NCI-H748 (cell line): ENCODE results near the gene THSD4.

ENCODE experiments used
- DNase-seq: peaks from one replicate; lab custom pipeline; 2025; ENCODE audit not compliant: unreplicated experiment; lab: John Stamatoyannopoulos, UW

Gene THSD4

GRCh38 chr15:71341811-71342550 is 226.7 kb downstream of the THSD4 start:
- DNase-seq, result no peak

DNA sequence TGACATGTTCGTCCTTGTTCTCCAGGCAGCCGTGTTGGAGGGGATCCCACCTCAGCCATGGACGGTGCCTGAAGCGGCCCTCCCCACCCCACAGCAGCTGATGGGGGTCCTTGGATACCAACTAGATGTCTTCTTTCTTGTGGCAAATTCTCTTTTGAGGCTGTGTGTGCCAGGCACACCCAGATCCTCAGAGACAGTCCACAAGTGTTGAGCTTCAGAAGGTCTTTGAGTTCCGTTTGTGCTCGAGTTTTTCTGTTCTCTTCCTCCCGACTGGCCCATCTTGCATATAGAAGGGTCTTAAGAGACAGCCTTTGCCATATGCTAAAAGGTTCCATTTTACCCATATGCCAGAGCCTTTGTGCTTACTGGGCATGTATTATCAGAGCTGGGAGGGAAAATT is 227.4 kb downstream of the THSD4 start:
- no peak for DNase-seq

DNA sequence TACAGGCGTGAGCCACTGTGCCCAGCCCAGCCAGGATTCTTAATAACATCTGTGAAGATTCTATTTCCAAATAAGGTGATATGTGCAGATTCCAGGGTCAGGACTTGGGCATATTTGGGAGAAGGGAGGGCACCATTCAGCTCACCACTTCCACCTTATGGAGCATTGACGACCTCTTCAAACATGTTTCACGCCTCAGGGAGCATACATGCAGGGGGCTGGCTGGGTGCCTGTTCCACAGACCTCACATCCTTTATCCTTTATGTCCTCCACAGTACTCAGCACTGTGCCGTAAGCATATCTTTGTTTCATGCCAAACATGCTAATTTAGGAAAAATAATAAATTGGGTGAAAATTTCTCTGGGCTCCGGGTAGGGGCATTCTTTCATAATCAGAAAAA is 229.0 kb downstream of the THSD4 start:
- no peak for DNase-seq

GRCh38 chr15:71345186-71345585 is 229.9 kb downstream of the THSD4 start:
- DNase-seq, result no peak

- DNase-seq, result no peak
Observed at GRCh38 chr15:71346464-71346863, 231.2 kb downstream of the THSD4 start.

DNA sequence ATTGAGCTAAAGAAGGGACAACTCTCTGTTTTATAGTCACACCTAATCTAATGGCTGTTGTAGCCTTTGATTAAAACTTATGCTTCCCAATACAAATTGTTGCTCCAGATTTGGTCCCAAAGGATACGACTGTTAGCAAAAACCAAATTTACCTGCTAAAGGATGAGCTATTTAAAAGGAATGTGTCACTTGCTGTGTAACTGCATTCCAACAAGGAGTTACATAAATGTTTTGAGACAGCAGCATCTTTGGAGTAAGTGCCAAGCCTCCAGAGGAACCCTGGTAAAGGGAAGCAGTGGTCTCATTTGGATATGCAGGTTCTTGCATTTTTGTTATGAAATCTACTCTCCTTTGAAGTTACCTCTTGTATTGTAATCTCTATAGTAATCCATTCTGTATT is 233.3 kb downstream of the THSD4 start:
- DNase-seq, result no peak

GRCh38 chr15:71349336-71349735 is 234.1 kb downstream of the THSD4 start:
- peak; percentile 36 for DNase-seq

GRCh38 chr15:71349736-71350526 is 234.7 kb downstream of the THSD4 start:
- no peak for DNase-seq

DNA sequence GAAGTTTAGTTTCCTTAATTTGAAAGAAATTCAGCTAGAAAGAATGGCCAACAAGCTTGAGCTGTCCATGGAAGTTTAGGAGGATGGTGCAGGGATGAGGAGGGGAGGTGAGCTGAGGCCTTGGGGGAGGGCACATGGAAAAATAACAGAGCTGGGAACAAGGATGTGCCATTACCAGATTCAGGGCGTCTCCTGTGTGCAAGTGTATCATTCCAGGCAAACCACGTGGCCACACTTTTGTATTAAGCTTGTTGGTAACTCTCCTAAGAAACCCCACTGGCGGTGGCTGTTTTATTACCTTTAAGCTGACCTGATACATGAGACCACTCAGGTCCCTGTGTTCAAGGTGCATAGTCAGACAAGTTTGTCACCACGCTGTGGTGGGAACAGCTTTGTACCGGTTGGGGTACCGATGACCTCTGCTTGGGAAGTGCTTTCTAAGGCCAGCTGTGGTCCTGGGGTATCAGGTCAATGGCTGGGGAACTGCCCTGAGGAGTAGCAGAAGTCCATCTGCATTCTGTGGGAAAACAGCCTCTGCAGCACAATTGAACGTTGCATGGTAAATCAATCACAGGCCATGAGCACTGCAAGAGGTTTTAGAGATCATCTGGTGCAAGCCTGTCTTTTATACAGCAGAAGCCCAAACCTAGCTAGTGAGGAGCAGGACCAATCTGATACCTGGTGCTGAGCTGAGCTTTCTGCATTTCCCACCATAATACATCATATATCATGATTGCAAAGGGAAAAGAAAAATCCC is 235.5 kb downstream of the THSD4 start:
- no peak for DNase-seq

DNA sequence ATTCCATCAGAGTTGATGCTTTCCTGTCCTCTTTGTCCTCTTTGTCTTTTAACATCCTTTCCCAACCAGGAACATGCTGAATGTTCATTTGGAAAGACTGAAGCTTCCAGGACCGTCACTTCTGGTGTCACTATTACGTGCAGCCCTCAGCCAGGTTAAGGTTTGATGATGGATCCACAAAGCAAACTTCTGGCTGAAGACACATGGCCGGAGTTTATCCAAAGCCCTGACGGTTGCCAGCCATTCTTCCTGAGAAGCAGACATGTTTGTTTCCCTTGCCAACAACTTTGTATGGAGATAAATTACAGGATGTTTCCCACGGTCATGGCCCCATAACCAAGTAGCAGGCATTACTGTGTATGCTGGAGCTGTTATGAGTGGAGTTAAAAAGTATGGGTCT is 236.9 kb downstream of the THSD4 start:
- DNase-seq, result no peak

DNA sequence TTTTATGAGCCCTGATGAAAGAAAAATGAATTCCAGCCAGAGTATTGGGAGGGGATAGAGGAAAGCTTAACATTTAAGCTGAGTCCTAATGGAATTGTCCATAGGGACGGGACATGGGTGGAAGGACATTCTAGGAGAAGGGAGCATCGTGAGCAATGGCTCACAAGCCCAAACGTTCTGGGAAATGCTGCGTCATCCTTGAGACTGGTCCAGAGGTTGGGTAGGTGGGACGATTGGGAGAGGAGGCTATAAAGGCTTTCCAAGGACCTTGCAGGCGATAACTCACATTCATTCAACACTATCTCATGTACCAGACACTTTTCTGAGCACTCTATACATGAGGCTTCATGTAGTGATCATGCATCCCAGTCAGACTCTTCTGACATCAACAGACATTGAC is 237.5 kb downstream of the THSD4 start:
- no peak for DNase-seq

DNA sequence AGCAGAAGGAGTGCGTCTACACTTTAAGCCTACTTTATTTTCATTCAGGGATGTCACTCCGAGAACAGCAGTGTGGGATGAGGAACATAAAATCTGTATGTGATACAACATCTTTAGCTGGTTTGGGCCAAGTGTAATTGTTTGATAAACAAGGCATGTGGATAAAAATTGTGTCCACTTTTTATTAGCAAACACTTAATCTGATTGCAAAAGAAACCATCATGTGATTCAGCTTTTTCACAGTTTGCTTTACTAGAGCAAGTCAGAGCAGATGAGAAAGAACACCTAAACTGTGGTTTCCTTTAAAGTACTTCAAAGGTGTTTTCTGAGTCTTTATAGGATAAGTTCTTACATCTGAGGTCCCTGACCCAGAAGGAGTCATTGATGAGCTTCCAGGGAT is 237.9 kb downstream of the THSD4 start:
- no peak for DNase-seq

DNA sequence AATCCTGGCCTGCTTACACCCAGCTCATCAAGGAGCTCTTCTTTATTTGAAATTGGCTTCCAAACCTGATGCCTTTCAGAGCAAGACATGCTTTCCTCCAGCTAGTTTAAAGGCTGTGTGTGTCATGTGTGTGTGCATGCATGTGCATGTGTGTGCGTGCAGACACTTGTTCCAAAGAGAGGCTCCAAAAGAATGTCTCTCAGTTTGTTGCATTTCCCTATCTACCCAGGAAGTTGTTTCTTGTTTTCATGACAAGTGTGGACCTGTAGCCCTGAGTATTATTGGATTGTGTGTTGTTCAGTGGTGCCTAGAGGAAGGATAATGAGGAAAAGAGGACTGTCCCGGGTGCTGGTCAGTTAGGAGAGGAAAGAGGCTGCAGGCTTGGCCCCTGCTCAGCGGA is 240.0 kb downstream of the THSD4 start:
- DNase-seq, result no peak

GRCh38 chr15:71357321-71357732 is 242.1 kb downstream of the THSD4 start:
- no peak for DNase-seq

DNA sequence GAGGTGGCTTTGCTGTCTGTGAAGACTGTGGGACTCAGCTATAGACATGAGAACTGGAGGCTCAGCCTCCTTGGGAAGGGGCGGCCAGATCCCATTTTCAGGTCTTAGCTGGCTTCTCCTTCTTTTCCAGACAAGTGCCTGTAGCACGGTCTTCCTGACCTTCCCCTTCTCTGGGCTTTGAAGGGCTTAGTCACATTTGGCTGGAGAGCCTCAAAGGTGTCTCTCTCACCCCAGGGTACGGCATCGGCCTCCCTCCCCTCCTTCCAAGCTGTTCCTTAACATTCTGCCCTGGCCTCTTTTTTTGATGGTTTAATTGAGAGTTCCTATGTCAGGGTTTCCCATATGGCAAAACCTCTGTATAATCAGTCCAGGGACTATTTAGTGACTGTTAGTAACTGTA is 242.7 kb downstream of the THSD4 start:
- DNase-seq, result no peak

DNA sequence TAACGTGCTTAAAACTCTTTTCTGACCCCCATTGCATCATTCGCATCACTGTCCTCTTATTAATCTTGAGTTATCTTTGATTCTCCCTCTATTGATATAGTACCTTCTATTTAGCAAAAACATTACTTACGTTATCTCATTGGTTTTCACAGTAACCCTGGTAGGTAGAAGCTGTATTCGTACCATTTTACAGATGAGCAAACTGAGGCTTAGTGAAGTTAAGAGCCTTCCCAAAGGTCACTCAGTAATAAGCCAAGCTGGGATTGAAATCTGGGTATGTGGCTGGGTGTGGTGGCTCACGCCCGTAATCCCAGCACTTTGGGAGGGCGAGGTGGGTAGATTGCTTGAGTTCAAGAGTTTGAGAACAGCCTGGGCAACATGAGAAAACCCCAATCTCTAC is 244.0 kb downstream of the THSD4 start:
- no peak for DNase-seq

- no peak for DNase-seq
Observed at GRCh38 chr15:71362556-71362955, 247.3 kb downstream of the THSD4 start.

DNA sequence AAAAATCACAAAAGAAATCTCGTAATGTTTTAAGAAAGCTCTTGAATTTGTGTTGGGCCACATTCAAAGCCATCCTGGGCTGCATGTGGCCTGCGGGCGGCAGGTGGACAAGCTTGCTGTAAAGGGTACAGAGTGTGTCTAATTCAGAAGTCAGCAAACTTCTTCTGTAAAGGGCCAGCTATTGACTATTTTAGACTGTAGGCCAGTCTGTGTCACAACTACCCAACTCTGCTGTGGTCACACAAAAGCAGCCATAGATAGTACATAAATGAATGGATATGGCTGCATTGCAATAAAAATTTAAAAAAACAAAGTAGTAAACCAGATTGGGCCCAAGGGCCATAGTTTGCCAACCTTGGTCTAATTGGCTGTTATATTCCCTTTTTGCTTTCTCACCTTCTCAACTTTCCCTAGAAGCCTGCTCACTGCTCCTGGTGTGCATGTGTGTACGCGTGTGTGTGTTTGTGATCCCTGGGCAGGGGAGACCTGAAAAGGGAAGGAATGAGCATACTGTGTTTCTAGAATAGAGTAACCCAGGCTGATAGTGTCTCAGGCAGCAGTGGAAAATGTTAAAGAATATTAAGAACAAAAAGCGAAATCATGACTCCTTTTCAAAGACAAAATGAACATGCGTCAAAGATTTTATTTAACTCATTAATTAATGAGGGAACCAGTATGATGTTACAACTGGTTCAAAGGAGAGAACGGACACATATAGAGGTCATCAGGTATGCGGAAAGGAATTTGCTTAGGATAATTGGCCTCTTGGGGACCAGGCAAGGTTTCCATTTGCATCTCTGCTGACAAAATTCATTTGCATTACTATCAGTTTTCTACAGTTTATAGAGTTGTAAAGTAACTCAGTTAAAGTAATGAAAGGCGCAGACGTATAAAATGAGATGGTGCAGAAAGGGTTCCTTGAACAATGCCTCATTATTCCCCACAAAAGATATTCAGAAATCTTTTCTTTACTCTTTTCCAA is 248.0 kb downstream of the THSD4 start:
- DNase-seq, result no peak

DNA sequence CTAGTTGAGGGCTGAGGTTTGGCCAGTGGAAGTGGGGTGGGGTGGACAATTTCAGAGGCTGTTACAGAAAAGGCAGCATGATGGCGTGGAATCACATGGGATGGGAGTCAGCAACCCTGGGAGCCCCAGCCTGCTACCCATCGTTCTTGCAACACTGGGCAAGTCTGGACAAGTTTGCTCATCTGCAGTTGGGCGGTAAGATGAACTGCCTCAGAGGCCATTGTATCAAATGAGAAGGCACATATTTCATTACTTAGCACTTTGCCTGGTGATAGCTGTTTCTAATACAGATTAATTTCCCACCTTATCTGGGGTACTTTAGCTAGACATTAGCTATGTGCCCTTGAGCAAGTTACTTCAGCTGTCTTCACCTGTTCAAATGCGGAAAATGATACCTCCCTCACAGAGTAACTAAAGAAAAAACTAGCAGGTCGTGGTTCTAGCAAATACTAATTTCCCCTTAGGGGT is 248.9 kb downstream of the THSD4 start:
- peak; percentile 90 for DNase-seq

DNA sequence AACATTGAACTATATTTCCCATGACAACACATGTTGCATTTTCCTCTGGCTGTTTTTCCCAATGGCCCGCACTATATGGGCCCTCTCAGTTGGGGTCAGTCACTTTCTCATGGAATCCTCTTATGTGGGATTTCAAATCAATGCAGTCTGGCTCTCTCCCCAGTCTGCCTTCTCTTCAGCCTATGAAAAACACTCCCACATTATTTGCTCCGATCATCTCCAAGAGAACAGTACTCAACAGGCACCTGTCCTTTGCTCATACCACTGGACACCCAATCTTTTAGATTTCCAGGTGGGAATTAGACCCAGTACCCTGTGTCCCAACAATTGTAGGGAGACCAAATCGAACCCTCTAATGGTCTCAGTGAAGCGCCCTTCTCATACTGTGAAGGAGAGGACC is 251.3 kb downstream of the THSD4 start:
- DNase-seq, result no peak

DNA sequence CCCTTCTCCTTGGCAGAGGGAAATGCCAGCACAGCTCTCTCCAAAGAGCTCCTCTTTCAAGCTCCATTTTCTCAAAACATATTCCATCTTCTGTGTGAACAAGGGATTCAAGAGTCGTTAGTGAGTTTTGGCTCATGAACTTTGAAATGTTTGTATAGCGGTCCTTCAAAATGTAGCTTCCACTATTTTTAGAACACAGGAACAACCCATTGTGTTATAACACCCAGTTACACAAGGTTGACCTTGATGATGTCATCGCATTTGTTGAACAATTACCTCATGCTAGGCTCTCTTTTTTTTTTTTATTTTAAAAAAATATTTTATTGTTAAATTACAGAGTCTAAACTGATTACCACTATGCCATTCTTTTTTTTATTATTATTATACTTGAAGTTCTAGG is 251.7 kb downstream of the THSD4 start:
- no peak for DNase-seq
